ENCODE data around the gene STK16. TPM values are rescaled to one million over a fixed set of nuclear protein-coding genes. Genes with fewer than 3 reads are reported as not detected.

STK16 gene
- total and polyA plus RNA-seq, 2 of the 13 experiments (the other 11 are each of a cell fraction or from before 2014, with no cell fraction given): 28.0 to 50.9 TPM

- peak; percentile 81; the same call in 1 of the 2 replicates for TF ChIP-seq GMEB1 (CRISPR knock-in tag; IDR thresholded peaks at IDR 0.05; ENCODE audit: borderline replicate concordance)
- 0 out of 2 replicates have a peak, but pooled peaks have one; percentile 9 for TF ChIP-seq ZSCAN22 (CRISPR knock-in tag; IDR thresholded peaks at IDR 0.05)
- TF ChIP-seq ZBTB14 (CRISPR knock-in tag; IDR thresholded peaks at IDR 0.05): peak; percentile 83
- peak; percentile 56 for TF ChIP-seq ZNF639 (CRISPR knock-in tag; conservative IDR thresholded peaks at IDR 0.05)
- peak; percentile 32; the same call in 1 of the 2 replicates for TF ChIP-seq HMG20B (CRISPR knock-in tag; conservative IDR thresholded peaks at IDR 0.05)
- TF ChIP-seq MIER2 (CRISPR knock-in tag; IDR thresholded peaks at IDR 0.05): peak; percentile 86
- 0 out of 2 replicates have a peak, but pooled peaks have one; percentile 25 for TF ChIP-seq ZNF609 (CRISPR knock-in tag; IDR thresholded peaks at IDR 0.05; ENCODE audit: borderline replicate concordance)
- 0 out of 2 replicates have a peak, but pooled peaks have one; percentile 73 for TF ChIP-seq ZSCAN5A (CRISPR knock-in tag; IDR thresholded peaks at IDR 0.05; ENCODE audit: borderline replicate concordance)
- no peak for TF ChIP-seq ZFP82 (CRISPR knock-in tag; IDR thresholded peaks at IDR 0.05; ENCODE audit: borderline replicate concordance)
- TF ChIP-seq HNF4G (IDR thresholded peaks at IDR 0.05; ENCODE audit: borderline replicate concordance, low read depth, low read length): peak; percentile 59; the same call in 1 of the 2 replicates
- TF ChIP-seq HNF4G (CRISPR knock-in tag; IDR thresholded peaks at IDR 0.05; ENCODE audit: borderline replicate concordance, low read depth): 0 out of 2 replicates have a peak, but pooled peaks have one; percentile 63
Measured at GRCh38 chr2:219294356-219295351, 49.4 kb downstream of the STK16 start (continued).
